Measurements from ENCODE around the gene IFITM2.
A peak's percentile ranks its signal among the peaks of the same experiment; 100 is the strongest.
"Not testable (repeated sequence)": the region's sequence is repeated elsewhere in the genome, so short reads cannot be mapped to it uniquely, and the experiment has no call there.

IFITM2 gene

DNA sequence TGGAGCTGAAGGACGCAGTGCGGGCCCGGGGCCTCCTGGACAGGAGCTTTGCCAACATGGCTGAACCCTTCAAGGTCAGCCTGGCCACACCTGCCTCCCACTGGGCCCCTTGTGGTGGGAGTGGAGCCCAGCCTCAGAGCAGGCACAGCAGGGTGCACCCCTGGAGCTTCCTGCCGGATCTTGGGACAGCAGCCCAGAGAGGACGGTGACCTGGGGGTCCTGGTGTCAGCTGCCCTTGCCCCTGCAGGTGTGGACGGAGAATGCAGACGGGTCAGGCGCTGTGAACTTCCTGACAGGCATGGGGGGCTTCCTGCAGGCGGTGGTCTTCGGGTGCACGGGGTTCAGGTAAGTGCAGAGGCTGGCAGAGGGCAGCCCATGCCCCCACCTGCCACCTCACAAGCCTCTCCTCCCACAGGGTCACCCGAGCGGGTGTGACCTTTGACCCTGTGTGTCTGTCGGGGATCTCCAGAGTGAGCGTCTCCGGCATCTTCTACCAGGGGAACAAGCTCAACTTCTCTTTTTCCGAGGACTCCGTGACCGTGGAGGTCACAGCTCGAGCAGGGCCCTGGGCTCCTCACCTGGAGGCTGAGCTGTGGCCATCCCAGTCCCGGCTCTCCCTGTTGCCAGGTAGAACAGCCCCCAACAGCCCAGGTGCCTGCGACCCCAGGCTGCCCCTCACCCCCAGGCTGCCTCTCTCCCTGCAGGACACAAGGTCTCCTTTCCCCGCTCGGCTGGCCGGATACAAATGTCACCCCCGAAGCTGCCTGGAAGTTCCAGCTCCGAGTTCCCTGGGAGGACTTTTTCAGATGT lies 13.6 kb upstream of the IFITM2 start:
- DNase-seq = no peak

DNA sequence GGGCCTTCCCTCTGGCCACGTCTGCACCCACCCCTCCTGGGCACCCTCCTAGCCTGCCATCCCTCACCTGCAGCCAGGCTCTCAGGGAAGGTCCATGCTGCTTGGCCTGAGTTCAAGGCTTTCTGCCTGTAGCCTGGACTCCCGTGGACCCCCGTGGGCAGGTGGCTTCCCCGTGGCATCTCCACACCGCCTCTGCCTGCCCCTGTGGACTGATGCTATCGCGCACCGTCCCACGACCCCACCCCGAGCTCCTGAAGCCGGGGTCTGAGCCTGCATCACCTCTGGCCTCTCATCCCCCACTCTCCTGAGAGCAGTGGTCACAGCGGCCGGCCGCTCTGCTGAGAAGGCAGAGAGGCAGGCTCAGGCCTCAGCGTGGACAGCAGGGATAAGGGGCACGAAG lies 12.8 kb upstream of the IFITM2 start:
- no peak for DNase-seq

DNA sequence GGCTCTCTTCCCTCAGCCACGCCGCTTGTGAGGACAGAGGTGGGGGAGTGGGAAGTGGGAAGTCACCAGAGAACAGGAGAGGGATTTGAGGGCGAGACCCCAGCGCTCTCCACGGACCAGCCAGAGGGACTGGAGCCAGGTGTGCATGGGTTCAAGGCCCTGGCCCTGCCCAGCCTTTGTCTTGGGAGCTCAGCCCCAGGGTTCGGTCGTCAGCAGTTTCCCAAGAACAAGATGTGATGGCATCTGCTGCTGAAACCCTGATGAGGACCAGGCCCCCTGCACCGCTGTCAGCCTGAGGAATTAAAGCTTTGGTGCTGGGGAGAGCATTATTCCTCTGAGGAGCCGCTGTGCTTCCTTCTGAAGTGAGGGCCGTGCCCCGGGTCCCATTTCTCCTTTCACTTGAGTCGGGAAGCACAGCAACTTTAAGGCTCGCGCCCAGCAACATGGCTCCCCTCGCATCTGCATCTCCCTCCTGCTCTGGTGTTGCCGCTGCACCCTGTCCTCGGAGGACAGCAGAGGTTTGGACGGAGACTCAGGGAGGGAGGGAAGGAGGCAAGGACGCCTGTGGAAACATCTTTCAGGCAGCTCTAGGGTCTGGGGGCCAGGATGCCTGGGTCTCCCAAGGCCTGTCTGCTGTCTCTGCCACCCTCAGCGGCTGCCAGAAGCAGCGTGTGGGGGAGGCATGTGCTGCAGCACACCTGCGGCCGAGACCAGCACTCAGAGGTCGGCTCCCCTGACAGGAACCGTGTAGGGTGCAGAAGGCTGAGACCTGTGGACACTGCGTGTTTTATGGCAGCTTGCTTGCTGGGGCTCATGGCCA lies 12.1 kb upstream of the IFITM2 start:
- DNase-seq = no peak

DNA sequence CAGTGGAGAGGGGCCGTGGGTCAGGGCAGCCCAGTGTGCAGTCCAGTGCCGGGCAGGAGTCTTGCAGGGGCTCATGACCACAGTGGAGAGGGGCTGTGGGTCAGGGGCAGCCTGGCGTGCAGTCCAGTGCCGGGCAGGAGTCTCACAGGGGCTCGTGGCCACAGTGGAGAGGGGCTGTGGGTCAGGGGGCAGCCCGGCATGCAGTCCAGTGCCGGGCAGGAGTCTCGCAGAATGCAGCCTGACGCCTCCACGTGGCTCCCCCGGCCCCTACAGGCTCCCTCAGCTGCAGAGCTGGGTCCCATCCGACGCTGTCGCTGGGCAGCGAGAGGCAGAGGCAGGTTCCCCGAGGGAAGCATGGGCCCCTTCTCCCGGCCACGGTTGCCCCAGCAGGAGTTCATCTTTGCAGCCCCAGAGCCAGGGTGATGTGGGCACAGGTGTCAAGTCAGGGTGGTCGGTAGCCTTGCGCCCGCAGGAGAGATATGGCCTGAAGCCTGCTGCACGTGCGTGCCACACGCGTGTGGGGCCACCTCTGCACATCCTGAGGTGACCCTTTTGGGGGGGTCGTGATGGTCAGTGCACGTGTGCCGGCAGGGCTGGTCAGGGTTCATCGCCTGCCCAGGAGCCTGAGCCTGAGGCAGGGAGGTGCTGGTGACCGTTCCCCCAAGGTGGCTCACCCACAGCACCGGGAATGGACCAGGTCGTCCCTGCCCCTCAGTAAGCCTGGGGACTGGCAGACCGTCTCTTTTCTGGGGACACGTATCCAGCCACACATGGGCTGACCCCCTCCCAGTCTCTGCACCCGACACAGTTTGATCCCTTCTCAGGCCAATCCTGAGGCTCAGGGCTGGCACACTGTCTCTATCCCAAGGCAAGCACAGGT lies 11.2 kb upstream of the IFITM2 start:
- no peak for DNase-seq

DNA sequence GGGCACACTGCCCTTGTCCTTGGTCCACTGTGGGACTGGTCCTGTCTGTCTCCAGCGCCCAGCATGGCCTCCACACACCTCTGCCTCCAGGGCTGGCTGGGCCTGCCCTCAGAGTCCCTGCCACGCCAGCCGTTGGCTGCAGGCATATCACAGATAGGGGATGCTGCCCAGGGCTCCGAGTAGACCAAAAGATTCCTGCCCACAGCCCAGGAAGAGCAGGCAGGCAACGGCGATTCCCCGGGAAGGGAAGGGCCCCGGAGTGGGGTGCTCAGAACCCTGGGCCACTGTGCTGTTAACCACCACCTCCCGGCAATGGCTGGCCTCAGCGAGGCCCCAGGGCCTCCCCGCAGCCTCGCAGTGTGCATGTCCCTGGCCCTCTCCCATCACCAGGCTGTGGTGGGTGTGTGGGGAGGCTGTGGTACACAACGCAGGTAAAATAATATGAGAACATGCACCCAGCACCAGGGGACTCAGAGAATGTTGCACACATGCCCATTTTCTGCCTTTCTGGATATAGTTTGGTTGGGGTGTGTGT lies 10.5 kb upstream of the IFITM2 start:
- DNase-seq = no peak

DNA sequence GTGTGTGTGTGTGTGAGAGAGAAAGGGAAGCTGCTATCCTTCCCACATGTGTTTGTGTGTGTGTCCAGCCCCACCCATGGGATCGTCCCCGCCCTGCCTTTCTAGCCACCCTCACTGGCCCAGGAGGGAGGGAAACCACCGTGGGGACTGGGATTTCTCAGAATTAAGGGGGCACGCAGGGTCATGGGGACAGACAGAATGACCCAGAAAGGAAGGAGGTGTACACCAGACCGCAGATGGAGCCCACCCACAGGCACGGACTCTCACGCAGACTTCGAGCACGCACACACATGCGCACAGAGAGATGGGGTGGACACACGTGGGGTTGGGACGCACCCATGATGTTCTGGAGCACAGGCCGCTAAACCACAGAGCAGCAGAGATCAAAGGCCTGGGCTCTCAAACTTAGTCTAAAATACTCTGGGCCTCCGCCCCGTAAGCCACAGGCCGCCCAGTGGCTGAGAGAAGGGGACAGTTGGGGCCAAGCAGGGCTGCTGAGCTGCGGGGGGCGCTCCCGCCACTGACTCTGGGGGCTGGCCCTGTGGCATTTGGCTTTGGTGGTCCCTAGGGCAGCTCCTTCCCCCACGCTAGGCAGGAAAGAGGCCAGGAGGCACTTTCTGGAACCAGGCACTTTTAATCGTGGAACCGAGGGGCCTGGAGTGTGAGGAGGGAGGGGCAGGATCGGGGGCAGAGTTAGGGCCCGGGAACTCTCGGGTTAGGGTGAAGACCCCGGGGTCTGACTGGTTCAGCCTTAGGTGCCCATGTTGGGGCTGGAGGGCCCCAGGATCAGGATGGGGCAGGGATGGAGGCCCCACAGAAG lies 9.8 kb upstream of the IFITM2 start:
- DNase-seq = no peak

DNA sequence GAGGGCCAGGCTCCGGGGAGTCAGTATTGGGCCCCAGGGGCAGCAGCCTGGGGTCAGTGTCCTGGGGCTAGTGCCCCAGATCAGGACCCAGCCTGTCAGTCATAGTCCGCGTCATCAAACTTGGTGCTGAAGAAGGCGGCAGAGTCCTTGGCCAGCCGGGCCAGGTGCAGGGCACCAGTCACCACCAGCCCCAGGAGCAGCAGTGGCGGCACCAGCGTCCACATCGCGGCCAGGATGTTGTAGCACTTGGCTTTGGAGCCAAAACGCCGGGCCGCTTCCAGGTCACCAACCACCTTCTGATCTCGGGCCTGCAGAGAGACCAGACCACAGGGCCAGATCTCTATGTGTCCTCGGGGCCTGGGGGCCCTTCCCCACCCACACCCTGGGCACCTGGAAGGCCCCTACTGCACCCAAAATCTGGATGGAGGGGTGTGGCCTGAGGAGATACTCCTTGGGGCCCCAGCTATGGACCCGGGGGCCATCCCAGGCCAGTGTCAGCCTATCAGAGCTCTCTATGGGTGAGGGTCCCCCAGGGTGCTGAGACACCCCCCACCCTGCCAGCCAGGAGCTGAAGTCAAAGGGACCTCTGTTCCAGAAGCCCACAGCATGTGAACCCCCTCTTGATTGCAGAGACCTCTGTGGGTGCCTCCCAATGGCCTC lies 9.1 kb upstream of the IFITM2 start:
- DNase-seq = no peak

DNA sequence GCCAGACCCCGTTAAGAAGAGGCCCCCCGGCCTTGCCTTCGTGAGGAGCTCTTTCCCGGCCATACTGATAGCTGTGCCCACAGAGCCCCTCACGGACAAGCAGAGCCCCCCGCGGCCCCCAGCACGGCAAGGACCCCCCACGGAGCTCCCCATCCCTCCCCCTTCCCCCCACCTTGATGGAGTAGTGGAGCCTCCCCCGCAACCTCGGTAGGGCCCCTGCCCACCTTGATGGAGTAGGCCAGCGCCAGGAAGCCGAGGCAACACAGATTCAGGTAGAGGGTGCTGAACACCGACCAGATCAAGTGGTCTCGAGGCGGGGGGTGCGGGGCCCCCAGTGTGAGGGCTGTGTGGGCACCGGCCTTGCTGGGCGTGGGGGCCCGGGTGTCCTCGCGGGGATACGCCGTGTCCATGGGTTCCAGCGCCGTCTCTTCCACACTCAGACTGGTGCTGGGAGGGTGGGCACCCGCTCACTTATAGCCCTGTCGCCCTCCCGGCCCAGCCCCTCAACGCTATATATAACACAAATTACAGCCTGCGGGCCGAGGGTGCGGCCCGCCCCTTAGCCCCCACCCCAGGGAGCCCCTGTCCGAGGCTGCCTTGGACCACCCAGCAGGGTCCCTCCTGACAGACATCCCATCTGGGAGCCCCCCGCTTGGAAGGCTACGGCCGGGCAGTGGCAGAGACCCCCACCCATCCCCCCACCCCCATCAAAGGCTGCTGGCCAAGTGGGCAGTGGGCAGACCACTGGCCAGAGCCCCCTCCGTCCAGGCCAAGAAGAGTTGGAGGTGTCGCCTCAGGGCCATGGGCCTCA lies 8.3 kb upstream of the IFITM2 start, which contains the start of gene IFITM5:
Gene IFITM5 (minus strand): TSS at position 446 of the 811 bp plus-strand sequence. CDS start 36 bp downstream, at position 410.
- no peak for DNase-seq

DNA sequence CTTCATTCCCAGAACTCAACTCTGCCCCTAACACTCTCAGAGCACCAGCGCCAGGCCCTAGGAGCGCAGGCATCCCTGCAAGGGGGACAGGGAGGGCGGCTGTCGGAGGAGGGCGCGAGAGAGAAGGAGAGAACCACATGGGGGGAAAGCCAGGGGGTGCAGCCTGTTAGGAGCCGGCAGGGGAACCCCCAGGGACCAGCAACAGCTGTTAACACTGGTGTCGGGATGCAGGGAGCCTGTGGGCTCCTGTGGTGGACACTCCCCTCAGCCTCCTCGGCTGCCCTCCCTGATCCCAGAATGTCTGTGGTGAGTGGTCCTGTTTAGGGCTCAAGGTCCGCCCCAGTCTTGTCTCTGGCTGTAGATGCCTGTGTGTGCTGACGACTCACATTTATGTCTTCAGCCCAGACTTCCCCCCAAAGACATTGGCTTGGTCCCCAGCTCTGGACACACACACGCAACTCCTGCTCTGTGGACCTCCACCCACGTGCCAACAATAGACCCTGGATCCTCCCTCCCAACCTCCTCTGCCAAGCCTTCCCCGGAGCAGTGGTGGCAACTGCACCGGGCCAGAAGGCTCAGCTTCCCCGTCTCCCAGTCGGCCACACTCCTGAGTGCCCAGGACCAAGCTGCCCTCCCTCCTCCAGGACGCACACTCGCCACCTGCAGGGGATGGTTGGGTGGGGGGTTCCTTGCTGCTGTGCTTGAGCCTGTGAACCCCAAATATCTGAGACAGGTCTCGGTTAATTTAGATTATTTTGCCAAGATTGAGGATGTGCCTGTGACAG lies 7.5 kb upstream of the IFITM2 start:
- DNase-seq = no peak

DNA sequence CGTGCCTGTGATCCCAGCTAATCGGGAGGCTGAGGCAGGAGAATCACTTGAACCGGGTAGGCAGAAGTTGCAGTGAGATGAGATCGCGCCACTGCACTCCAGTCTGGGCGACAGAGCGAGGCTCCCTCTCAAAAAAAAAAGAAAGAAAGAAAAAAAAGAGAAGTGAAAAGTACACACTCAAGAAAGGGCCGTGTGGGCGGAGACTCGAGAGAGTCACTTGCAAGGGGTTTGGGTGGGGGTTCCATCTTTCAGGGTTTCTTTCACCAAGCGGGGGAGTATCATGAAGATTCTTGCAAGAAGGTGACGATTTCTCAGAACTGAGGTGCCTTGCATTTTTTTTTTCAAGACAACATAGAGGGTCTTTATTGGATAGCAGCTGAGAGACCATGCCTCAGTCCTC lies 4.3 kb upstream of the IFITM2 start:
- DNase-seq = no peak

DNA sequence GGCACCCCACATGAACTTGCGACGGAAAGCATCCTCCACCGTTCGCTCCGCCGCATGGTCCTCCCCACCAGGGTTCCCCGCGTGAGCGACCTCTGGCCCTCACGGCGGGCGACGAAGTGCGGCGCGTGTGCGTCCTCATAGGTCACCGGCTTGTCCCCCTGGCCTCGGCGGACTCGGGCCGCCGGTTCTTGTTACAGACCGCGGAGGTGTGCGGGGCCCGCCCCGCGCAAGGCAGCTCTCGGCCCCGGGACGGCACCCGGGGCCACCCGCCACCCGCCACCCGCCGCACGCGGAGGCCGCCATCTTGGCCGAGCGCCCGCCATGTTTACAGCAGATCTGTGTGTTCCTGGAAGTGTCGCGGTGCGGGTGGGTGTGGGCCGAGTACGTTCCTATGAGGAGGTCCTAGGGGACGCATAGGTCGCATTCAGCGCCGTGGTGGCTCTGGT lies 3.5 kb upstream of the IFITM2 start:
- no peak for DNase-seq

DNA sequence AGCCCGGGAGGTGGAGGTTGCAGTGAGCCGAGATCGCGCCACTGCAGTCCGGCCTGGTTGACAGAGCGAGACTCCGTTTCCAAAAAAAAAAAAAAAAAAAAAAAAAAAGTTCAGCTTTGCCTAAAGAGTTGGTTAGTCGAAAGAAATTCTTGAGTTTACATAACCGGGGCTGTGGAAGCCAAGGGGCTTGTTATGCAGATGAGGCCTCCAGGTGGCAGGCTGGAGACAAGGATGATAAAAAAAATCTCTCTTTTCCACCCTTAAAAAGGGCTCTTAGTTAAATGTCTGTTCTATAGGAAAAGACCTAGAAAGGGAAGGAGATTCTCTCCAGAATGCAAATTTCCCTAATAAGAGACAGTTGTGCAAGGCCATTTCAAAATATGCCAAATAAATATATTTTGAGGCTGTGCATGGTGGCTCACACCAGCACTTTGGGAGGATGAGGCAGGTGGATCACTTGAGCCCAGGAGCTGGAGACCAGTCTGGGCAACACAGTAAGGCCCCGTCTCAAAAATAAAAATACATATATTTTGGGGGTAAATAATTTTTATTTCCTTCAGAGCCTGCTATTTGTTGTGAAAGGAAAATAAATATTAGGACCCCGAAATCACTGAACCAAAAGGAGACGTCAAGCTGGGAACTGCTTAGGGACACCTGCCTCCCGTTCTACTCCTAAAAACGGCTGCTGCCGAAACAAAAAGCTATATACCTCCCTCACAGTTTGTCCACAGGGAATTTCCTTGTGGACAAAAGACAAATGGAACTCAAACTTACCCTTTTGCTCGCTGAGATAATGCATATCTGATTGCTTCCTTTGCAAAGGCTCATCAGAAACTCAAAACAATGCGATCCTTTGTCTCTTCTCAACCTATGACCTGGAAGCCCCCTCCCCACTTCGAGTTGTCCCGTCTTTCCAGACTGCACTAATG lies 2.4 kb upstream of the IFITM2 start:
- peak; percentile 65 for DNase-seq

DNA sequence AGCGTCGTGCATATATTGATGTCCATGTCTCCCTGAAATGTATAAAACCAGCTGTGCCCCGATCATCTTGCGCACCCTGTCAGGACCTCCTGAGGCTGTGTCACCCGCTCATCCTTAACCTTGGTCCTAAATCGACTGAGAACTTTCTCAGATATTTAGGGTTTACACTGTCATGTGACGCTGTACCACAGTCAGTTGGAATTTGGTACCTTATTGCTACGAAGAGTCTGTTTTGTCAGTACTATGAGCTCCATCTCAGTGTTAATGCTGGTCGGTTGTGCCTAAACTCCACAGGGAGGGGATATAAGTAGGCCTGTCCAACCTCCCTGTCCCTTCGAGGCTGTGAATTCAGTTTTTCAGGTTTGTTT lies 1.8 kb upstream of the IFITM2 start:
- no peak for DNase-seq

DNA sequence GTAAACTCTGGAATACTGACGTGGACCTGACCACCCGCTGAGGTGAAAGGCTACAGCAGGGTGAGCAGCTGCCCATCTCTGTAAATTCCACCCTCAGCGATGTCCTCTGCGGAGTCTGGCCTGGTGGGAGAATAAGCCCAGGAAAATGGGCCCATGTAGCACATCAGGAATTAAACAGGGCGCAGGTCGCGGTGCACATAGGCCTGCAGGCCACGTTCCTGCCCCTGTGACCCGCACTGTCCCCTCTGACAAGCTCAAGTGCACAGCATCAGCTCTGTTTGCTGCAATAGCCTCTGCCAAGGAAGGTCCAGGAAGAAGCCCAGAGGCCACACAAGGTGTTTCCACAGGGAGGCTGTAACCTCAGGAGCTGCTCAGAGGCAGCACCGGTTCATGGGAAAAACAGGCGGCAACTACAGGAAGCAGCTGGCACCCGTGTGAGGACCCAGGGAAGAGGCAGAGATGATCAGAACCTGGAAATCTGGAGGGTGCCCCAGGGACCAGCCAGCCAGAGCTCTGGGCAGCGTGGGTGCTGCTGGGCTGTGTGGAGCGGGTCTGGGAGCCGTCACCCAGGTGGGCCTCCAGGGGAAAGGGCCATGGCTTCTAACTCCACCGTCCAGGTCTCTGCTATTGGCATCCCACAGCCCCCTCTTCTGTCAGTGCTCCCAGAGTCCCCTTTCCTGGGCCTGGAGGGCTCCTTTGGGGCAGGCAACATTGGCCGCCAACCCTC lies 808 bp upstream of the IFITM2 start:
- DNase-seq = no peak

DNA sequence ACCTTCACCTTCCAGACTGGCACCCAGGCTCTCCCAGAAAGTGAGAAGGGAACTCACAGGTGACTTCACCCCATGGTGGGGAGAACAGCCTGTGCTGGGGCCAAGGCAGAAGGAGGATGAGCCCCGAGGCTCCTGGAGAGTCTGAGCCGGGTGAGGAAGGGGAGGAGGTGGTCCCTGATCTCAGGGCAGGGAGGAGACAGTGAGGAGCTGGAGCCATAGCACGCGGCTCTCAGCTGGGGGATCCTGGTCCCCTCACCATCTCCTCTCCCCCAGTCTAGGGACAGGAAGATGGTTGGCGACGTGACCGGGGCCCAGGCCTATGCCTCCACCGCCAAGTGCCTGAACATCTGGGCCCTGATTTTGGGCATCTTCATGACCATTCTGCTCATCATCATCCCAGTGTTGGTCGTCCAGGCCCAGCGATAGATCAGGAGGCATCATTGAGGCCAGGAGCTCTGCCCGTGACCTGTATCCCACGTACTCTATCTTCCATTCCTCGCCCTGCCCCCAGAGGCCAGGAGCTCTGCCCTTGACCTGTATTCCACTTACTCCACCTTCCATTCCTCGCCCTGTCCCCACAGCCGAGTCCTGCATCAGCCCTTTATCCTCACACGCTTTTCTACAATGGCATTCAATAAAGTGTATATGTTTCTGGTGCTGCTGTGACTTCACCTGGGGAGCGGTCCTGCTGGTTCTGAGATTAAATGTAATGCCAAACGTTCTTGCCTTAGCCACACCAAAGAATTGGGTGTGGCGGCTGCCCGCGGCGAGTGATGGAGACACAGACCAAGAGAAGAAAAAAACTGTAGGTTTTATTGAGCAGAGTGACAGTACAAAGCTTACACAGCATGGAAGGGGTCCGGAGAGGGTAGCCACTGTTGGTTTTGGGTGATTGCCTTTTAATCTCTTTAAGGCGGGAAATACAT lies 1.4 kb downstream of the IFITM2 start:
- DNase-seq = peak; percentile 59

DNA sequence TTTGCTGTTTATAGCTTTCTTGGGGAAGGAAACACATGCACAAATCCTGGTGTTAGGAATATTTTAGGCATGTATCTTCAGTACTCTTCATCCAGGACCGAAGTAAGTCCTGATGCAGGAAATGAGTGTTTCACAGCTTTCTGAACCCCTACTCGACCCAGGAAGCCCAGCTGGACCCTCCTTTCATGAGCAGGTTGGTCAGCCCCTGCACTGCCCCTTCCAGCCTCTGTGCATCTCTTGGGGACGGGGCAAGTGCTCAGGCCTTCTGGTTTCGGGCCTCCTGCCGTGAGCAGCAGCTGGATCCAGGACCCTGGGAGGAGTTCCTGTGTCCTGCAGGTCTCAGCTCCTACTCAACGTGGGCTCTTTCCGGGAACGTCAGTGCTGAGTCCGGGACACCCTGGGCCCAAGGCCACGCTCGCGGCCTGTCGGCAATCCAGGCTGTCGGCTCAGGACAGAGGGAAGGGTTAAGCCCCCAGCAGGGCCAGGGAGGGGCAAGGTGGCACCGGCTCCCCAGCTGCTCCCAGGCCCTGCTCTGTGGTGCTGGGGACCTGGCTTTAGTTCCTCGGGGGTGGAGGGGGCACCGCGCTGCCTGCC lies 2.5 kb downstream of the IFITM2 start:
- DNase-seq = not testable (repeated sequence)
